GM04504 (cell line): ENCODE data around the gene ANGPT4.
"Not testable (repeated sequence)": the region's sequence is repeated elsewhere in the genome, so short reads cannot be mapped to it uniquely, and the experiment has no call there.

Source experiments
- DNase-seq: peaks from one replicate; pipeline ENCODE4 v3.0.0-alpha.2; 2012; ENCODE audit warnings: low read depth

Gene ANGPT4

DNA sequence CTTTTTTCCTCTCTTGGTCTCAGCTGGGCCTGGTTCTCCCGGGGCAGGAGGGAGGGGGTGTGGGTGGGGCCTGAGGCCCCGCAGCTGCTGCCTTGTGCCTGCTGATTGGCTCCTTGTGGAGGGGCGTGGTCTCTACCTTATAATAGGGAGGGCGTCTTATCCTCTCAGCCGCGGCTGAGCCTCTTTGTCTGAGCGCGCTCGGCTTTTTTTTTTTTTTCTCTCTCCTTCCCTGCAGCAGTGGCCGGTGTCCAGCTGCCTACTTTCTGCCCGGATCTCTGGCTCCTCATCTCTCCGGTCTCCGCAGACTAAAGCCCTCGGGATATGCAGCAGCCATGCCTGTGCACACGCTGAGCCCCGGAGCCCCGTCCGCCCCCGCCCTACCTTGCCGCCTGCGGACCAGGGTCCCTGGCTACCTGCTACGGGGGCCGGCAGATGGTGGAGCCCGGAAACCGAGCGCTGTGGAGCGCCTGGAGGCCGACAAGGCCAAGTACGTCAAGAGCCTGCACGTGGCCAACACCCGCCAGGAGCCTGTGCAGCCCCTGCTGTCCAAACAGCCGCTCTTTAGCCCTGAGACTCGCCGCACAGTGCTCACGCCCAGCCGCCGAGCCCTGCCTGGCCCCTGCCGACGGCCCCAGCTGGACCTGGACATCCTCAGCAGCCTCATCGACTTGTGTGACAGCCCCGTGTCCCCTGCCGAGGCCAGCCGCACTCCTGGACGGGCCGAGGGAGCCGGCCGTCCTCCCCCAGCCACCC, 71.5 kb downstream of the ANGPT4 start:
- DNase-seq, result peak; percentile 73

DNA sequence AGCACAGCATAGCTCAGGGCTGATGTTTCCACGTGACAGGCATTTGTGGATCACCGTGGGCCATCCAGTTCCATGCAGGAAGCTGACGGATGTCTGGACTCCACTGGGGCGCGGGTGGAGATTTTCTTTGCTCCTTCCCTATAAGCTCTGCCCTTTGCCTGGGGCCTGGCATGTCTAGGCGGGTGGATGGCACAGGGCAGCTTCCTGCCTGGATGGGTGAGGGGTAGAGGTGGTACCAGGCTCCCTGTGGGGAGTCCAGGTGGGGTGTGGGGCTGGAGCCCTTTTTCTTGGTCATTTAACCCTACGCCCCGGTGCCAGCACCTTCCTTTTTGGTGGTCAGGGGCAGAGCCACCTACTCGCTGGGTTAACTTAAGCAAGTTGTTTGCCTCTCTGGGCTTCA, 72.2 kb downstream of the ANGPT4 start:
- DNase-seq, result no peak

DNA sequence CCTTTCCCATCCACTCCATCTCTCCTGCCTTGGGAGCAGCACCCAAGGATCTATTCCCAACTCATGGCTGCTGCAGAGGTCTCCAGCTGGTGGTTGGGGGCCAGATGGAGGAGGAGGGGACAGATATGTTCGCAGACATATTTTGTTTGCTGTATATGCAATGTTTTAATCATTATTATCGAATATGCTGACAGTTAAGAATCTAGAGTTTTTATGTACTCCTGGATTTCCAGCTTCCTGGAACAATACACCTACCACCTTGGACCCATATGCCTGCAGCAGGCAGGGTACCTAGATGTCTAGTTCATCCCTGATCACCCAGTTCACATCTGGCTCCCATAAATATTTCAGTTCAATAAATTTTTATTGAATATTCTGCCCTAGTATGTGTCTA, 73.6 kb downstream of the ANGPT4 start:
- DNase-seq, result no peak

DNA sequence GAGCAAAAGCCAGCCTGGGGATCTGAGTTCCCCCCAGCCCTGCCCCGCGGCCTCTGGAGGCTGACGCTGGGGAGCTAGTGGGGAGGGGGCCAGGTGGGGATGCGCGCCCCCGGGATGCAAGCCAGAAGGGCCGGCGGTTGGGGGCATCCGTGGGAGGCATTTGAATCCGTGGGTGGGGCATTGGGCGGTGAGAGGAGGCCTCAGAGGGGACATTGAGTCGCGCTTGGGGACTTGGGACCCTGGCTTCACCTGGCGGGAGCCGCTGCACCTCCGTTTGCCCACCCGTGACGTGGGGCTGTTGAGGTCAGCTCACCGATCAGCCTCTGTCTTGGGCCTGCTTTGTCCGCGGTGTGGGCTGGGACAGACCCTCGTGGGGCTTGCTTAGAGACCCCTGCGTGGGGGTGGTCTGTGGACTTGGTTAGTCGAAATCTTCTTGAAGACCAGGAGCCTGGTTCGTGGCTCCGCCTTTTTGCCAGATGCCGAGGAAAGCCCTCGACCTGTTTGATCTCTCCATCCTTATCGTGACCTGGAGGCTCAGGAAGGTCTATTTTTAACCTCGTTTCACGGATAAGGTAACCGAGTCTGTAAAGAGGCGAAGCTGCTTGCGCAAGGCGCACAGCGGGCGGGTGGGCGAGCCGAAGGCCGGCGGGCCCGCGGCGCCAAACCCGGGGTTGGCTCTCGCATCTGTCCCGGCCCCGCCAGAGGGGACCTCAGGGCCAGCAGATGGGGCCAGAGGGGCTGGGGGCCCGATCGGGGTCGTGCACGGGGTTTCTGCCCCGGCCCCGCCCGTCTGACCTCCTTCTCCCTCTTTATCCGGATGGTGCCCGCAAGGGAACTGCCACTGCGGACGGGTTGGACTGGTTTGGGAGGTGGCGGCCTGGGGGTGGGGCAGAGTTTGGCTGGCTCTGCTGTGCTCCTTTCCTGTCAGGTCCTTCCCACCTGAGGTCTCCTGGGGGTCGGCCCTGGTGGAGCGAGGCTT, 74.3 kb downstream of the ANGPT4 start:
- DNase-seq, result no peak

DNA sequence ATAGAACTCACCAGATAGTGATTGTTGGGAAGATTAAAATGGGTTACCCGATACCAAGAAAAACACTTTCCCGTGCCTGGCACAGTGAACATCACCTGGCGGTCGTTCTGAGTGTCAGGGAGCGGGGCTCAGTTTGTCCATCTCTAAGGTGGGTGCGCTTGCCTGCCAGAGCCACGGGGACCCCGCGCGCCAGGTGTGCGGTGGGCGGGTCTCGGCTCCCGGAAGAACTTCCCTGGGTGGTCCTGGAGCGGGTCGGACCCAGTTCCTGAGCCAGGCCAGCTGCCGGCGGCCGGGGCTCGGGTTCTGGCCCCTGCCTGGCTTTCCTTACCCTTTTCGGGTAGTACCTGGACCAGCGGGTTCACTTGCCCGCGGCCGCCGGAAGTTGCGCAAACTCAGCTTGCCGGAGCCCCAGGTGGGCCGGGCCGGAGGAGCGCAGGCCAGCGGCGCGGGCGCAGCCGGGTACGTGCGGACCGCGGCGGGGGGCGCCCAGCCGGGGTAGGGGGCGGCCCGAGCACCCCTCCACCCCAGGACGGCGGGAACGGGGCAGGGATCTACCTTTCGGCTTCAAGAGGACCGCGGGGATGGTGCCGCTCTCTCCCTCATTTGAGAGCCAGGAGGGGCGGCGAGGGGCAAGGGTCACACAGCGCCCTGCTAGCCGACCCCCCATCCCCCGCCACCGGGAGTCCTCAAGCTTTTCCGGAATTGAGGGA, 75.1 kb downstream of the ANGPT4 start:
- no peak for DNase-seq

DNA sequence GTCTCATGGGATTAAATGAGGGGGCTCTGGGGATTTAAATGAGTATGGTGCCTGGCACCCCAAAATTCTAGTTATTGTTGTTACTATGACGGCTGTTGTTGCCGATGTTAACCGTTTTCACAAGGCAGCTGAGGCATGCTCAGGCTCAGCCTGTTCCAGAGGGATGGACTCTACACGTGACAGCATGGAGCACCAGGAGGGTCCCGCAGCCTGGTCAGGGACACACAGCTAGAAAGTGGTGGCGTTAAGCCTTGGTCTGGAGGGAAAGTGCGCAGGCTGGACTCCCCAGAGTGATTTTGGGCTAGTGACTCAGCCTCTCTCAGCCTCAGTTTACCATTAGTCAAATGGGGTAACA, 75.7 kb downstream of the ANGPT4 start:
- DNase-seq, result no peak

DNA sequence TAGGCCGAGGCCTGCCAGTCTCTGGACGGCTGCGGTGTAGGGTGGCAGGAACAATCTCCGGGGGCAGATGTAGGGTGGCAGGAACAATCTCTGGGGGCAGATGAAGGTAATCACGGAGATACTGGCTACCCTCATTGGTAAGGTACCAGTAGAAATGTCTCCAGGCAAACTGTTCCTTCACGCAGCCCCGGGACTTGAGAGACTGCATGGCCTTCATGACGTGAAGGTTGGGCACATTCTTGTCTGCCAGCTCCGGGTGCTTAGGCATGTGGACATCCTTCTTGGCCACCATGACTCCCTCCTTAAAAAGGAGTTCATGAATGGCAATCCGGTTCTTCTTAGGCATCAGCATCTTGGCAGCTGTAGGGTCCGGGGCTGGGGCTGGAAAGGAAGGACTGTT, 76.5 kb downstream of the ANGPT4 start:
- DNase-seq, result no peak

DNA sequence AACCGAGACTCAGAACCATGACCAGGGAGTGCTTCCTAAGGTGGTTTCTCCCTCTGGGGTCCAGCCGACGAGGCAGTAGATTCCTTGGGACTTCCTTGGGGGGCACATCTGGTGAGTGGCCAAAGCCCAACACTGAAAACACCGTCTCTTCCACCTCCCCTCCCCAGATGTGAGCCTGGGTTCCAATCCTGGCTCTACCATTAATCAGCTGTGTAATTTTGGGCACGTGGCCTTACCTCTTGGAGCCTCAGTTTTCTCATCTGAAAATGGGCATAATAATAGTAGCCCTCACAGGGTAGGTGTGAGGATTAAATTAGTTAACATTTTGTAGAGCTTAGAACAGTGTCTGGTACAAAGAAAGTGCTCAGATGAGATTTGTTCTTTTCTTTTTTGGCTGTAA, 77.1 kb downstream of the ANGPT4 start:
- DNase-seq, result no peak

DNA sequence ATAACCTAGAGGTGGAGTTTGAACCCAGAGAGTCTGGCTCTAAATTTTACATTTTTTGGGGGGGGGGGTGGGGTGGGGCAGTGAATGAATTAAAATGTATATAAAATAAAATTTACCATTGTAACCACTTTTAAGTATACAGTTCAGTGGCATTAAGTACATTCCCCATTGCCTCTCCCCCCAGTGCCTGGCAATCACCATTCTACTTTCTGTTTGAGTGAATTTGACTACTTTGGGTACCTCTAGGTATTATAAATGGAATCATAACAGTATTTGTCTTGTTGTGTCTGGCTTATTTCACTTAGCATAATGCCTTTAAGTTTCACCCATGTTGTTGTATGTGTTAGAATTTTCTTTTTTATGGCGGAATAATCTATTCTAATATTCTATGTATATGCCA, 79.9 kb downstream of the ANGPT4 start:
- DNase-seq, result no peak

DNA sequence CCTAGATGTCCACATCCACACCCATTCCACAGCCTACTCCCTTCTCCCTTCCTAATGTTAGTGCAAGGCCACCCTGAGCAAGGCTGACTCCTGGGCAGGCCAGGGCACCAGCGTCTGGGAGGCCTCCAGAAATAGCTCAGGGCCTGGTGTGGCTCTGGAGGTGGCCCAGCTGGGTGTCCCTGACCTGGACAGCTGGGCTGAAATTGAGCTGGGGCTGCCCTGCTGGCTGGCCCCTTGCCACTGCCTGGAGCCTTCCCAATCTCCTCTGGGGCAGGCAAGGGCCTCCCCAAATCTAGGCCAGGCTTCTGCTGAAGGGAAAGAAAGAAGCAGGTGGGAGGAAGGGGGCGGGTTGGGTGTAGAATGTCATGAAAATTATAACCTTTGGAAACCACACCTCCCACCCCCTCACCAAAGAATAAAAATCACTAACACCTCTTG, 80.5 kb downstream of the ANGPT4 start:
- no peak for DNase-seq

DNA sequence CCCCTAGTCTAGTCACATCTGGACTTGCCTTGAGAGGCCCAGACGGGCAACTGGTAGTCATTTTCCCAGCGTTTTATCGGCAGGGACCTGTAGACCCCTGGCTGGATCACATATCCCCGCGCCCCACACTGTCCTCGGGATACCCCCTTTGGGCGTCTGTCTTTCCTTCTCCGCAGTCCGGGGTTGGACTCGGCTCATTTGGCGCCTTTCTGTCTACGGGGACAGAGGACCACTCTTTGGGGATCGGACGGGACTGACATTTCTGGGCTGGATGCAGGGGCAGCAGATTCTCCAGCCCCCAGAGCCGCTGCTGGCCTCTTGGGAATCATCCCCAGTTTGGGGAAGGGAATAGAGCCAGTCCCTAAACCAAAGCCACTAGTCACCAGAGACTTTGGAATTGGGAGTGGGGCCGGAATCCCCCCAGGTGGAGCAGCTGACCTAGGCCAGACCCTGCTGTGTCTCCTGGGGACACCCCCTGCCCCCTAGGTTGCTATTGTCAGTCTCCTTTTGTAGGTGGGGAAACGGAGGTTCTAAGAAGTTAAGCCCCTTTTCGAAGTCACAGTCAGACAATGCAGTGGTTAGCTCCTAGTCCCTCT, 81.9 kb downstream of the ANGPT4 start:
- DNase-seq, result no peak

DNA sequence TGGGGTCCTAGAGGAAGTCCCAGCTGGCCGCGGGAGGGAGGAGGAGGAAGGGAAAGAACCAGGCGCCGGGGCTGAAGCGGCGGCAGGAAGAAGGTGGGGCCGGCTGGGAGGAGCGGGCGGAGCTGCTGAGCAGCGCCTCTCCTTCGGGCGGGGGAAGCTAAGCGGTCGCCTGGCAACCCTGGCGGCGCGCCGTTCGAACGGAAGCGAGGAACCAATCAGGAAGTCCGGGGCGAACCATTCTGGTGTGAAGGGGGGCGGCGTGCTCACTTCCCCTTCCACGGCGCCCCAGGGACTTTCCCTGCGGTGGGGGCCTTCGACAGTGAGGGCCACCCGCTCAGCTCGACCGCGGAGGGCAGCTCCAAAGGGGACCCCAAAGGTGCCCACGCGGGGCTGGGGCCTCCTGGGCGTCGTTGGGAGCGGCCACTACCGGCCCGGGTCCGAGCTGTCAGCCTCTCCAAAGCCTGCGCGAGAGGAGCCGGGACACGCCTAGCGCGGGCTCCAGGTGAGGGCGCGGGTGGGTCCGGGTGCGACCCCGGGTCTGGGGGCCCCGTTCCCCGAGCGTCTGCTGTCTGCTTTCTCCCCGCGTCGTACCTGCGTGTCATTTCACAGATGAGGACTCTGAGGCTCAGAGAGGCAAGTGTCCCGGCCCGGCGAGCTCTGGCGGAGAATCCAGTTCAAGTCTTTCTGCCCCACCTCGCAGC, 82.5 kb downstream of the ANGPT4 start, which contains the start of gene FAM110A:
TSS of gene FAM110A (plus strand) at position 266 of the 701 bp plus-strand sequence. CDS start 11,090 bp downstream, outside the sequence.
- peak; percentile 89 for DNase-seq

DNA sequence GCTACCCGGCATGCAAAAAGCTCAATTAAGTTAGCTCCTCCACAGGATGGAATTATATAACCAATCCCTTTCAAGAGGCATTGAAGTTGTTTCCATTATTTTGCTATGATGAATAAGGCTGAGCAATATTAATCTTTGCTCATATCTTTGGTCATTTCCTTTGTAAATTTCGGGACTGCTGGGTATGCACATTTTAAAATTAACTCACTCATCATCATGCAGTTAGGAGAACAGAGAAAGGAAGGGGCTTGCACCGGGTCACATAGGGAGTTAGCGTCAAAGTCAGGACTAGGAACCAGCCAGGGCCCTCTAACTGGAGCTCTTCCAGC, 83.0 kb downstream of the ANGPT4 start:
- DNase-seq, result peak; percentile 16

DNA sequence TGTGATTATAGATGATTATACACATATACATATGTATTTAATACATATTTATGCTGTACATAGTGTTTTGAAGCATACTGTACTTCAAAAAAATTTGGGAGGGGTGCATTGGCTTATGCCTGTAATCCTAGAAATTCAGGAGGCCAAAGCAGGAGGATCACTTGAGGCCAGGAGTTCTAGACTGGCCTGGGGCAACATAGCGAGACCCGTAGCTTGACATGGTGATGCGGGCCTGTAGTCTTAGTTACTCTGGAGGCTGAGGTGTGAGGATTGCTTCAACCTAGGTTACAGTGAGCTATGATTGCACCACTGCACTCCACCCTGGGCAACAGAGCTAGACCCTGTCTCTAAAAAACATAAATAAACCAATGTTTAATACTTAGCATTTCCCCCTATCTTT, 84.2 kb downstream of the ANGPT4 start:
- no peak for DNase-seq

DNA sequence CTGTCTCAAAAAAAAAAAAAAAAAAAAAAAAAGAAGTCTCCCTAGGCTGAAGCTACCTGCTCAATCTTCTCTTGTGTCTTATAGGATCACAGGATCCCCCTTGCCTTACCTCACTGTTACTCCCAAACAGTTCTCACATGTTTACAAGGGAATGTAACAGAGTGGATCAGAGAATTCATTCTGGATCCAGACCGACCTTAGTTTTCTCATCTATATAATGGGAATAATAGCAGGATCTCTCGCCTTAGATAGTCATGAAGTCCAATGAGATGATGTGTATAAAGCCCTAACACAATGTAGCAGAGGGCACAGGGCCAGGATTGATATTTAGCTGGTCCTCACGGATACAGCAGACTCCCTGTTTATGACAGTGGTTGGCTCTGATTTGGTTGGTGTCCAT, 84.9 kb downstream of the ANGPT4 start:
- DNase-seq, result no peak

DNA sequence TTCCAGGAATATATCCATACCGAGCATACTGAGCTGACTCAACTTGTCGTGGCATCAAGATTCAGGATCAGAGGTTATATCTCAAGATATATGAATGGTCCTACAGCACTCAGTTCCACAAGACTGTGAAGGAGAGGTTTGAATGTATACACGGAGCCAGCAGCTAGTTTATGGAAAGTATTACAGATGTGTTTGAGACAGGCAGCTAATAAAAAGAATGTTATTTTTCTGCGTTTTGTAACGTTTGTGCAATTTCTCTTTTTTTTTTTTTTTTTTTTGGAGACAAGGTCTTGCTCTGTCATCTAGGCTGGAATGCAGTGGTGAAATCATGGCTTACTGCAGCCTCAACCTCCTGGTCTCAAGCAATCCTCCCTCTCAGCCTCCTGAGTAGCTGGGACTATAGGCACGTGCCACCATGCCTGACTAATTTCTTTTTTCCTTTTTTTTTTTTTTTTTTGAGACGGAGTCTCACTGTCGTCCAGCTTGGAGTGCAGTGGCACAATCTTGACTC, 86.1 kb downstream of the ANGPT4 start:
- DNase-seq, result peak; percentile 84

DNA sequence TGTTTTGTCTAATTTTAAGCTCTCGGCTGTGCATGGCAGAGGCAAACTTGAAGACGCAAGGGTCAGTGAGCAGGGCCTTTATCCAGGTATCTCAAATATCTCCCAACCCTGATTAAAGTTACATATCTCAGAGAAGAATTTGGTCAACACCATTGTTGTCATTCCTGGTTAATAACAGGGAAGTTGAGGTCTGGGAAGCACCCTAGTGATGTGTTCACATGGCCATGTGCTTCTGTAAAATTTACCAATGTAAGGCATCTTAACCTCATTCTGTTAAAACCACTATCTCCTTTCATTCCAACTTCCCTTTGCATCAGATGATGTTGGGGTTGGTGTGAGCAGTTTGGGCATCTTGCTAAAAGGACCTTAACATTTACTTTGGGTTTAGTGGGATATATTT, 86.6 kb downstream of the ANGPT4 start:
- DNase-seq, result peak; percentile 63

DNA sequence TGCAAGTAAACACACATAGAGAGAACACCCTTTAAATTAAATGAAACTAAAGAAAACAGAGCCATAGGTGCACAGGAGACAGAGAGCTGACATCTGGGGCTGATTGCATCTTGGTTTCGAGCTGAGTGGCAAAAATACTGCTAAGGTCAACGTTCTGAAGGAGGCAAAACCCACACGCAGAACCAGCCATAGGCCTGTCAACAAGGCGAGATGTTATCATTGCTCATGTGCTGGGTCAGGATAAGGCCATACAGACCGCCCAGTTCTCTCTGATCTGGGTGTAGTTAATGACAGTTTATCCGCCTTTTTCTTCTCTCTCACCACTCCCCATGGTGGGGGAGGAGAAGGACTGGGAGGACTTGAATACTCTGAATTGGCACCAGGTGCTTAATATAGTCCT, 87.1 kb downstream of the ANGPT4 start:
- DNase-seq, result no peak

DNA sequence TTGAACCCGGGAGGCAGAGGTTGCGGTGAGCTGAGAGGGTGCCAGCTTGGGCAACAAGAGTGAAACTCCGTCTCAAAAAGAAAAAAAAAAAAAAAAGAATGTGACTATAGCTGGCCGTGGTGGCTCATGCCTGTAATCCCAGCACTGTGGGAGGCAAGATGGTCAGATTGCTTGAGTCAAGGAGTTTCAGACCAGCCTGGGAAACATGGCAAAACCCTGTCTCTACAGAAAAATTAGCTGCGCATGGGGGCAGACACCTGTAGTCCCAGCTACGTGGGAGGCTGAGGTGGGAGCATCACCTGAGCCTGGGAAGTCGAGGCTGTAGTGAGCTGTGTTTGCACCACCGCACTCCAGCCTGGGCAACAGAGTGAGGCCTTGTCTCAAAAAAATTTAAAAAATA, 88.2 kb downstream of the ANGPT4 start:
- not testable (repeated sequence) for DNase-seq

DNA sequence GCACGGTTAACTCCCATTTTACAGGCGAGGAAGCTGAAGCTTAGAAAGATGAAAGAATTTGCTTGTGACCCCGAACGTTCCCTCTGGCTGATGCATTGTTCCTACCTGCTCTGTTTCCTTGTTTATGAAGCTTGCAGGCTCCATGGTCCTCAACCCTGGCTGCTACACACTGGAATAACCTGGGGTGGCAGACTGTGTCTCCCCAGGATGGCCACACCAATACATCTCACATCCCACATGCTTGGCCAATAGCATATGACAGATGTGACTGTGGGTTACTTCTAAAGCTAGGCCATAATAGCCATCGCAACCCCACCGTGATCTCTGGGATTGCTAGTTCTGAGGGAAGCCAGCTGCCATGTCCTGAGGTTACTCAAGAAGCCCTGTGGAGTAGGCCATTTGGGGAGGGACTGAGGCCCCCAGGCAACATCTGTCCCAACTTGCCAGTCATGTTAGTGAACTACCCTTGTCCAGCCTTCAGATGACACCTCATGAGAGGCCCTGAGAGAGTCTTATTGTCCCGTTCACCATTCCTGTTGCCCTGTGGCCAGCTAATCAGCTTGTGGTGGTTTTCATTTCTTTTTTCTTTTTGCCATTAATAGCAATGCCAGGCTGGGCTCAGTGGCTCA, 89.3 kb downstream of the ANGPT4 start:
- no peak for DNase-seq
